Measurements from ENCODE around the gene SRL. TPM values are rescaled to one million over a fixed set of nuclear protein-coding genes. Genes with fewer than 3 reads are reported as not detected.

The SRL gene
- total and polyA plus RNA-seq, 2 experiments from 2014 or later: not detected

DNA sequence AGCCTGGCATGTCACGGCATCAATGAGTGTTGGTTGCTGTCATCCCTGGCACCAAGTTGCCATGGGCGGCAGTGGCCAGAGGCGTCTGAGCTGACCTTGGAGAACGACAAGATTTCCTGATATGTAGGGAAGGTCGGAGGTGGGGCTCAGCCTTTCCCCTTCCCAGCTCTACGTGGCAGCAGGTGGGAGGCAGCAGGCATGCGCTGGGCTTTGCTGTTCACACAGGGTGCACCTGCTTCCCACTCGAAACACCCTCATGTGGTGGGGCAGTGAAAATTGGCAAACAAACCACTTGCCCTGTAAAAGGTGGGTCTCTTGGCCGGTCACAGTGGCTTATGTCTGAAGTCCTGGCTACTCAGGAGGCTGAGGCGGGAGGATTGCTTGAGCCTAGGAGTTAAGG is 43.3 kb upstream of the SRL start:
- H3K27ac ChIP-seq (ENCODE audit: low read depth): no peak overlapping the region
- TF ChIP-seq, protein P1, sequence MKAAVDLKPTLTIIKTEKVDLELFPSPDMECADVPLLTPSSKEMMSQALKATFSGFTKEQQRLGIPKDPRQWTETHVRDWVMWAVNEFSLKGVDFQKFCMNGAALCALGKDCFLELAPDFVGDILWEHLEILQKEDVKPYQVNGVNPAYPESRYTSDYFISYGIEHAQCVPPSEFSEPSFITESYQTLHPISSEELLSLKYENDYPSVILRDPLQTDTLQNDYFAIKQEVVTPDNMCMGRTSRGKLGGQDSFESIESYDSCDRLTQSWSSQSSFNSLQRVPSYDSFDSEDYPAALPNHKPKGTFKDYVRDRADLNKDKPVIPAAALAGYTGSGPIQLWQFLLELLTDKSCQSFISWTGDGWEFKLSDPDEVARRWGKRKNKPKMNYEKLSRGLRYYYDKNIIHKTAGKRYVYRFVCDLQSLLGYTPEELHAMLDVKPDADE (IDR thresholded peaks at IDR 0.05): no peak
- TF ChIP-seq ZNF331 (CRISPR knock-in tag; IDR thresholded peaks at IDR 0.05; ENCODE audit: low read depth) (no peak), POLR2AphosphoS5 (IDR thresholded peaks at IDR 0.05; ENCODE audit: low read depth) (no peak), STAT1 (IDR thresholded peaks at IDR 0.05; ENCODE audit: unreplicated experiment) (no peak), EZH2 (IDR thresholded peaks at IDR 0.05; ENCODE audit: low read depth, unreplicated experiment) (no peak), NANOG (IDR thresholded peaks at IDR 0.05; ENCODE audit: borderline replicate concordance) (no peak), ZNF114 (CRISPR knock-in tag; IDR thresholded peaks at IDR 0.05) (no peak), EZH2phosphoT487 (IDR thresholded peaks at IDR 0.05; ENCODE audit: unreplicated experiment) (no peak), JUNB (IDR thresholded peaks at IDR 0.05; ENCODE audit: unreplicated experiment) (no peak), CREB1 (CRISPR knock-in tag; IDR thresholded peaks at IDR 0.05; ENCODE audit: low read depth) (no peak)
- TF ChIP-seq, protein P2, sequence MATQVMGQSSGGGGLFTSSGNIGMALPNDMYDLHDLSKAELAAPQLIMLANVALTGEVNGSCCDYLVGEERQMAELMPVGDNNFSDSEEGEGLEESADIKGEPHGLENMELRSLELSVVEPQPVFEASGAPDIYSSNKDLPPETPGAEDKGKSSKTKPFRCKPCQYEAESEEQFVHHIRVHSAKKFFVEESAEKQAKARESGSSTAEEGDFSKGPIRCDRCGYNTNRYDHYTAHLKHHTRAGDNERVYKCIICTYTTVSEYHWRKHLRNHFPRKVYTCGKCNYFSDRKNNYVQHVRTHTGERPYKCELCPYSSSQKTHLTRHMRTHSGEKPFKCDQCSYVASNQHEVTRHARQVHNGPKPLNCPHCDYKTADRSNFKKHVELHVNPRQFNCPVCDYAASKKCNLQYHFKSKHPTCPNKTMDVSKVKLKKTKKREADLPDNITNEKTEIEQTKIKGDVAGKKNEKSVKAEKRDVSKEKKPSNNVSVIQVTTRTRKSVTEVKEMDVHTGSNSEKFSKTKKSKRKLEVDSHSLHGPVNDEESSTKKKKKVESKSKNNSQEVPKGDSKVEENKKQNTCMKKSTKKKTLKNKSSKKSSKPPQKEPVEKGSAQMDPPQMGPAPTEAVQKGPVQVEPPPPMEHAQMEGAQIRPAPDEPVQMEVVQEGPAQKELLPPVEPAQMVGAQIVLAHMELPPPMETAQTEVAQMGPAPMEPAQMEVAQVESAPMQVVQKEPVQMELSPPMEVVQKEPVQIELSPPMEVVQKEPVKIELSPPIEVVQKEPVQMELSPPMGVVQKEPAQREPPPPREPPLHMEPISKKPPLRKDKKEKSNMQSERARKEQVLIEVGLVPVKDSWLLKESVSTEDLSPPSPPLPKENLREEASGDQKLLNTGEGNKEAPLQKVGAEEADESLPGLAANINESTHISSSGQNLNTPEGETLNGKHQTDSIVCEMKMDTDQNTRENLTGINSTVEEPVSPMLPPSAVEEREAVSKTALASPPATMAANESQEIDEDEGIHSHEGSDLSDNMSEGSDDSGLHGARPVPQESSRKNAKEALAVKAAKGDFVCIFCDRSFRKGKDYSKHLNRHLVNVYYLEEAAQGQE (IDR thresholded peaks at IDR 0.05; ENCODE audit: unreplicated experiment): no peak
- TF ChIP-seq, protein P3, sequence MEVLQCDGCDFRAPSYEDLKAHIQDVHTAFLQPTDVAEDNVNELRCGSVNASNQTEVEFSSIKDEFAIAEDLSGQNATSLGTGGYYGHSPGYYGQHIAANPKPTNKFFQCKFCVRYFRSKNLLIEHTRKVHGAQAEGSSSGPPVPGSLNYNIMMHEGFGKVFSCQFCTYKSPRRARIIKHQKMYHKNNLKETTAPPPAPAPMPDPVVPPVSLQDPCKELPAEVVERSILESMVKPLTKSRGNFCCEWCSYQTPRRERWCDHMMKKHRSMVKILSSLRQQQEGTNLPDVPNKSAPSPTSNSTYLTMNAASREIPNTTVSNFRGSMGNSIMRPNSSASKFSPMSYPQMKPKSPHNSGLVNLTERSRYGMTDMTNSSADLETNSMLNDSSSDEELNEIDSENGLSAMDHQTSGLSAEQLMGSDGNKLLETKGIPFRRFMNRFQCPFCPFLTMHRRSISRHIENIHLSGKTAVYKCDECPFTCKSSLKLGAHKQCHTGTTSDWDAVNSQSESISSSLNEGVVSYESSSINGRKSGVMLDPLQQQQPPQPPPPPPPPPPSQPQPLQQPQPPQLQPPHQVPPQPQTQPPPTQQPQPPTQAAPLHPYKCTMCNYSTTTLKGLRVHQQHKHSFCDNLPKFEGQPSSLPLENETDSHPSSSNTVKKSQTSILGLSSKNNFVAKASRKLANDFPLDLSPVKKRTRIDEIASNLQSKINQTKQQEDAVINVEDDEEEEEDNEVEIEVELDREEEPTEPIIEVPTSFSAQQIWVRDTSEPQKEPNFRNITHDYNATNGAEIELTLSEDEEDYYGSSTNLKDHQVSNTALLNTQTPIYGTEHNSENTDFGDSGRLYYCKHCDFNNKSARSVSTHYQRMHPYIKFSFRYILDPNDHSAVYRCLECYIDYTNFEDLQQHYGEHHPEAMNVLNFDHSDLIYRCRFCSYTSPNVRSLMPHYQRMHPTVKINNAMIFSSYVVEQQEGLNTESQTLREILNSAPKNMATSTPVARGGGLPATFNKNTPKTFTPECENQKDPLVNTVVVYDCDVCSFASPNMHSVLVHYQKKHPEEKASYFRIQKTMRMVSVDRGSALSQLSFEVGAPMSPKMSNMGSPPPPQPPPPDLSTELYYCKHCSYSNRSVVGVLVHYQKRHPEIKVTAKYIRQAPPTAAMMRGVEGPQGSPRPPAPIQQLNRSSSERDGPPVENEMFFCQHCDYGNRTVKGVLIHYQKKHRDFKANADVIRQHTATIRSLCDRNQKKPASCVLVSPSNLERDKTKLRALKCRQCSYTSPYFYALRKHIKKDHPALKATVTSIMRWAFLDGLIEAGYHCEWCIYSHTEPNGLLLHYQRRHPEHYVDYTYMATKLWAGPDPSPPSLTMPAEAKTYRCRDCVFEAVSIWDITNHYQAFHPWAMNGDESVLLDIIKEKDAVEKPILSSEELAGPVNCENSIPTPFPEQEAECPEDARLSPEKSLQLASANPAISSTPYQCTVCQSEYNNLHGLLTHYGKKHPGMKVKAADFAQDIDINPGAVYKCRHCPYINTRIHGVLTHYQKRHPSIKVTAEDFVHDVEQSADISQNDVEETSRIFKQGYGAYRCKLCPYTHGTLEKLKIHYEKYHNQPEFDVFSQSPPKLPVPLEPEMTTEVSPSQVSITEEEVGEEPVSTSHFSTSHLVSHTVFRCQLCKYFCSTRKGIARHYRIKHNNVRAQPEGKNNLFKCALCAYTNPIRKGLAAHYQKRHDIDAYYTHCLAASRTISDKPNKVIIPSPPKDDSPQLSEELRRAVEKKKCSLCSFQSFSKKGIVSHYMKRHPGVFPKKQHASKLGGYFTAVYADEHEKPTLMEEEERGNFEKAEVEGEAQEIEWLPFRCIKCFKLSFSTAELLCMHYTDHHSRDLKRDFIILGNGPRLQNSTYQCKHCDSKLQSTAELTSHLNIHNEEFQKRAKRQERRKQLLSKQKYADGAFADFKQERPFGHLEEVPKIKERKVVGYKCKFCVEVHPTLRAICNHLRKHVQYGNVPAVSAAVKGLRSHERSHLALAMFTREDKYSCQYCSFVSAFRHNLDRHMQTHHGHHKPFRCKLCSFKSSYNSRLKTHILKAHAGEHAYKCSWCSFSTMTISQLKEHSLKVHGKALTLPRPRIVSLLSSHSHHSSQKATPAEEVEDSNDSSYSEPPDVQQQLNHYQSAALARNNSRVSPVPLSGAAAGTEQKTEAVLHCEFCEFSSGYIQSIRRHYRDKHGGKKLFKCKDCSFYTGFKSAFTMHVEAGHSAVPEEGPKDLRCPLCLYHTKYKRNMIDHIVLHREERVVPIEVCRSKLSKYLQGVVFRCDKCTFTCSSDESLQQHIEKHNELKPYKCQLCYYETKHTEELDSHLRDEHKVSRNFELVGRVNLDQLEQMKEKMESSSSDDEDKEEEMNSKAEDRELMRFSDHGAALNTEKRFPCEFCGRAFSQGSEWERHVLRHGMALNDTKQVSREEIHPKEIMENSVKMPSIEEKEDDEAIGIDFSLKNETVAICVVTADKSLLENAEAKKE (CRISPR knock-in tag; IDR thresholded peaks at IDR 0.05): no peak
- TF ChIP-seq, protein P4, sequence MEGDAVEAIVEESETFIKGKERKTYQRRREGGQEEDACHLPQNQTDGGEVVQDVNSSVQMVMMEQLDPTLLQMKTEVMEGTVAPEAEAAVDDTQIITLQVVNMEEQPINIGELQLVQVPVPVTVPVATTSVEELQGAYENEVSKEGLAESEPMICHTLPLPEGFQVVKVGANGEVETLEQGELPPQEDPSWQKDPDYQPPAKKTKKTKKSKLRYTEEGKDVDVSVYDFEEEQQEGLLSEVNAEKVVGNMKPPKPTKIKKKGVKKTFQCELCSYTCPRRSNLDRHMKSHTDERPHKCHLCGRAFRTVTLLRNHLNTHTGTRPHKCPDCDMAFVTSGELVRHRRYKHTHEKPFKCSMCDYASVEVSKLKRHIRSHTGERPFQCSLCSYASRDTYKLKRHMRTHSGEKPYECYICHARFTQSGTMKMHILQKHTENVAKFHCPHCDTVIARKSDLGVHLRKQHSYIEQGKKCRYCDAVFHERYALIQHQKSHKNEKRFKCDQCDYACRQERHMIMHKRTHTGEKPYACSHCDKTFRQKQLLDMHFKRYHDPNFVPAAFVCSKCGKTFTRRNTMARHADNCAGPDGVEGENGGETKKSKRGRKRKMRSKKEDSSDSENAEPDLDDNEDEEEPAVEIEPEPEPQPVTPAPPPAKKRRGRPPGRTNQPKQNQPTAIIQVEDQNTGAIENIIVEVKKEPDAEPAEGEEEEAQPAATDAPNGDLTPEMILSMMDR (conservative IDR thresholded peaks at IDR 0.05; ENCODE audit: low read depth in 2 of 2): no peak
- H3K4me3 ChIP-seq: no peak overlapping the region
- peaks cover 10% of the 10 kb centered on the region for H3K27me3 Mint-ChIP-seq (ENCODE audit: insufficient read depth, low read depth, poor library complexity)
- no peaks in the 10 kb centered on the region for H3K9me2 ChIP-seq (ENCODE audit: insufficient read depth)
- no peak overlapping the region for H3K4me2 ChIP-seq
- H3K9me3 Mint-ChIP-seq: peaks cover 11% of the 10 kb centered on the region
- ATAC-seq (no peak), DNase-seq (ENCODE audit: low spot score) (no peak)
- H4K20me1 ChIP-seq (replicated peaks; ENCODE audit: insufficient read depth): no peaks in the 10 kb centered on the region
- H3K4me1 Mint-ChIP-seq: peaks cover 24% of the 10 kb centered on the region
- H3K27me3 ChIP-seq (ENCODE audit: insufficient read depth): no peaks in the 10 kb centered on the region
- no peak overlapping the region for H3K4me3 Mint-ChIP-seq
- no peaks in the 10 kb centered on the region for H3K36me3 ChIP-seq (ENCODE audit: insufficient read depth)
- no peak overlapping the region for H2AFZ ChIP-seq
- H3K36me3 Mint-ChIP-seq (ENCODE audit: low read depth): peaks cover 5% of the 10 kb centered on the region; the same call in 2 of the 3 replicates
- H3K79me2 ChIP-seq (replicated peaks; ENCODE audit: insufficient read depth): no peaks in the 10 kb centered on the region
- peaks cover 5% of the 10 kb centered on the region; the same call in 1 of the 2 replicates for H3K4me1 ChIP-seq (ENCODE audit: insufficient read depth)
- H3F3A ChIP-seq (replicated peaks; ENCODE audit: low read depth): peaks cover 5% of the 10 kb centered on the region; the same call in 1 of the 2 replicates
- H3K27ac Mint-ChIP-seq: no peak overlapping the region

Data from GM23338 (cell line).